HepG2 (cell line): ENCODE results near the gene UACA. TPM values are rescaled to one million over a fixed set of nuclear protein-coding genes. Genes with fewer than 3 reads are reported as not detected.
A peak's percentile ranks its signal among the peaks of the same experiment; 100 is the strongest.

Source experiments
- ESRRA ChIP-seq: sonication (generic); formaldehyde crosslinking; IDR thresholded peaks from 2 replicates; pipeline ENCODE4 v1.5.1; 2020; ENCODE audit warnings: mild to moderate bottlenecking, low read depth, missing genetic modification reagents
- ETV6 ChIP-seq: sonication (generic); formaldehyde crosslinking; conservative IDR thresholded peaks from 2 replicates; pipeline ENCODE4 v1.4.0; 2020; ENCODE audit warnings: missing genetic modification reagents
- NFE2 ChIP-seq: sonication (generic); formaldehyde crosslinking; IDR thresholded peaks from 2 replicates; pipeline ENCODE4 v1.4.0; 2020; ENCODE audit warnings: missing genetic modification reagents
- ONECUT2 ChIP-seq: sonication (generic); formaldehyde crosslinking; IDR thresholded peaks from 2 replicates; pipeline ENCODE4 v1.4.0; 2020; ENCODE audit warnings: missing genetic modification reagents
- REL ChIP-seq: sonication (generic); formaldehyde crosslinking; conservative IDR thresholded peaks from 2 replicates; pipeline ENCODE4 v1.8.0; 2022; ENCODE audit warnings: mild to moderate bottlenecking, missing genetic modification reagents, moderate library complexity
- WIZ ChIP-seq: sonication (generic); formaldehyde crosslinking; IDR thresholded peaks from 2 replicates; pipeline ENCODE4 v1.5.1; 2020; ENCODE audit warnings: mild to moderate bottlenecking, missing genetic modification reagents
- ZFY ChIP-seq: sonication (generic); formaldehyde crosslinking; IDR thresholded peaks from 2 replicates; pipeline ENCODE4 v1.4.0; 2020; ENCODE audit warnings: missing genetic modification reagents
- ZKSCAN8 ChIP-seq: IDR thresholded peaks from 2 replicates; pipeline ENCODE4 v1.6.1; 2016; ENCODE audit warnings: borderline replicate concordance, missing genetic modification reagents, missing compliant biosample characterization
- ZNF17 ChIP-seq: sonication (generic); formaldehyde crosslinking; IDR thresholded peaks from 2 replicates; pipeline ENCODE4 v1.5.0; 2020; ENCODE audit warnings: mild to moderate bottlenecking, missing genetic modification reagents
- ZNF331 ChIP-seq: sonication (generic); formaldehyde crosslinking; IDR thresholded peaks from 2 replicates; pipeline ENCODE4 v1.4.0; 2020; ENCODE audit warnings: missing genetic modification reagents
- polyA plus RNA-seq, 8 experiments: library from polyadenylated mRNA; depleted of rRNA in 3 of 8; stranded (reverse) in 7 of 8; unstranded in 1 of 8; fragments of >200 nt; fragmentation: Illumina TruSeq in 4 of 8; extraction: Trizol in 4 of 8; gene quantifications; 2 replicates each; pipeline versions ENCODE4 v1.2.1 to v1.2.3, GENCODE V29; 2011 to 2016; ENCODE audit warnings: low read depth in 4 of 8, missing spikeins in 1 of 8, mixed read lengths in 1 of 8; ENCODE audit not compliant: insufficient read depth in 1 of 8
- total RNA-seq, 5 experiments: library from RNA; depleted of rRNA; stranded (reverse); fragments of >200 nt; fragmentation: Illumina TruSeq; extraction: Trizol; gene quantifications; 2 replicates each; pipeline ENCODE4 v1.2.3, GENCODE V29; 2016; ENCODE audit warnings: low read depth in 1 of 5
- TF ChIP-seq, protein P1 (sequence below): sonication (generic); formaldehyde crosslinking; IDR thresholded peaks from 2 replicates; pipeline ENCODE4 v1.4.0; 2020; ENCODE audit warnings: missing genetic modification reagents
- TF ChIP-seq, protein P2 (sequence below): sonication (generic); formaldehyde crosslinking; IDR thresholded peaks from 2 replicates; pipeline ENCODE4 v1.5.0; 2020; ENCODE audit warnings: mild to moderate bottlenecking, missing genetic modification reagents, borderline replicate concordance
- TF ChIP-seq, protein P3 (sequence below): sonication (generic); formaldehyde crosslinking; IDR thresholded peaks from 2 replicates; pipeline ENCODE4 v1.4.0; 2020; ENCODE audit warnings: missing genetic modification reagents
- TF ChIP-seq, protein P4 (sequence below): sonication (generic); formaldehyde crosslinking; IDR thresholded peaks from 2 replicates; pipeline ENCODE4 v1.5.0; 2020; ENCODE audit warnings: mild to moderate bottlenecking, missing genetic modification reagents, borderline replicate concordance

The UACA gene
- total and polyA plus RNA-seq, 2 of the 13 experiments (the other 11 are each of a cell fraction or from before 2014, with no cell fraction given), result 17.8 to 39.2 TPM

DNA sequence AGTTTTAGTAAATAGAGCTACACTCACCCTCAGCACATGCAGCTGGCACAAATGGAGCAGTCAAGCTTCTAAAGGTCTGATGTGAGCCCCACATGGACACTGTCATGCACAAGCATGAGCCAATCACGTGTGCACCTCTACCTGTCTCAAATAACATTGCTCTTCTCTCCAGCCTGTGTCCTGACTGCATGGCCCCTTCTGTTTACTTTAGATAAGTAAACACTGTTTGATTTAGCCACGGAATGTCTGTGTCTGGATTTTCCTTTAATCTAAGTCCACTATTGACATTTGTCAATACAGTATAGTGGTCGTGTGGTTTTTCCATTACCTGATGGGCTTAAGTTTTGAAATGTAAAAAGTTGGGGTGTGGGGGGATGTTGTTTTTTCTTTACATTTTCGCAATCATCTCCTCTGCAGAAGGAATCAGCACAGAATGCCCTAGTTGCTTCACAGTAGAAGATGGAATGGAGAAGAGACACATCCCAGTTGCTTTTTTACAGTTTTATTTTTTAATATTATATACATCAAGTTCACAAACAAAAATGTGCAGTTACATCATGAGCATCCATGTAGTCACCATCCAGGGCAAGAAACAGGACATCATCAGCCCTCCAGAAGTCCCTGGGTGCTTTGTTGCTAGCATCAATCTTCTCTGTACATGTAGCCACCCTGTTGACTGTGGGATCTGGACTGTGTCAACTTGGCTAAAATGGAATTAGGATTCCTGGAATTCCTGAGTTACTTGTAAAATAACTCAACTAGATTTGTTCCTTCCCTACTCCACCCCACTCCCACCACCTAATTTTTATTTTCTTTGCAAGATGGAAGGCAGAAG lies 146.1 kb downstream of the UACA start (continued):
- TF ChIP-seq WIZ (CRISPR knock-in tag) (peak; percentile 72; the same call in 1 of the 2 replicates), ONECUT2 (CRISPR knock-in tag) (peak; percentile 72; the same call in 1 of the 2 replicates), NFE2 (CRISPR knock-in tag) (no peak), ZFY (CRISPR knock-in tag) (no peak), ESRRA (no peak), REL (CRISPR knock-in tag) (peak; percentile 48; the same call in 1 of the 2 replicates), ZKSCAN8 (CRISPR knock-in tag) (peak; percentile 92), ZNF17 (no peak), ETV6 (CRISPR knock-in tag) (no peak), ZNF331 (CRISPR knock-in tag) (peak; percentile 92; the same call in 1 of the 2 replicates)
- TF ChIP-seq, protein P1, sequence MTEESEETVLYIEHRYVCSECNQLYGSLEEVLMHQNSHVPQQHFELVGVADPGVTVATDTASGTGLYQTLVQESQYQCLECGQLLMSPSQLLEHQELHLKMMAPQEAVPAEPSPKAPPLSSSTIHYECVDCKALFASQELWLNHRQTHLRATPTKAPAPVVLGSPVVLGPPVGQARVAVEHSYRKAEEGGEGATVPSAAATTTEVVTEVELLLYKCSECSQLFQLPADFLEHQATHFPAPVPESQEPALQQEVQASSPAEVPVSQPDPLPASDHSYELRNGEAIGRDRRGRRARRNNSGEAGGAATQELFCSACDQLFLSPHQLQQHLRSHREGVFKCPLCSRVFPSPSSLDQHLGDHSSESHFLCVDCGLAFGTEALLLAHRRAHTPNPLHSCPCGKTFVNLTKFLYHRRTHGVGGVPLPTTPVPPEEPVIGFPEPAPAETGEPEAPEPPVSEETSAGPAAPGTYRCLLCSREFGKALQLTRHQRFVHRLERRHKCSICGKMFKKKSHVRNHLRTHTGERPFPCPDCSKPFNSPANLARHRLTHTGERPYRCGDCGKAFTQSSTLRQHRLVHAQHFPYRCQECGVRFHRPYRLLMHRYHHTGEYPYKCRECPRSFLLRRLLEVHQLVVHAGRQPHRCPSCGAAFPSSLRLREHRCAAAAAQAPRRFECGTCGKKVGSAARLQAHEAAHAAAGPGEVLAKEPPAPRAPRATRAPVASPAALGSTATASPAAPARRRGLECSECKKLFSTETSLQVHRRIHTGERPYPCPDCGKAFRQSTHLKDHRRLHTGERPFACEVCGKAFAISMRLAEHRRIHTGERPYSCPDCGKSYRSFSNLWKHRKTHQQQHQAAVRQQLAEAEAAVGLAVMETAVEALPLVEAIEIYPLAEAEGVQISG (CRISPR knock-in tag), result peak; percentile 74
- TF ChIP-seq, protein P2, sequence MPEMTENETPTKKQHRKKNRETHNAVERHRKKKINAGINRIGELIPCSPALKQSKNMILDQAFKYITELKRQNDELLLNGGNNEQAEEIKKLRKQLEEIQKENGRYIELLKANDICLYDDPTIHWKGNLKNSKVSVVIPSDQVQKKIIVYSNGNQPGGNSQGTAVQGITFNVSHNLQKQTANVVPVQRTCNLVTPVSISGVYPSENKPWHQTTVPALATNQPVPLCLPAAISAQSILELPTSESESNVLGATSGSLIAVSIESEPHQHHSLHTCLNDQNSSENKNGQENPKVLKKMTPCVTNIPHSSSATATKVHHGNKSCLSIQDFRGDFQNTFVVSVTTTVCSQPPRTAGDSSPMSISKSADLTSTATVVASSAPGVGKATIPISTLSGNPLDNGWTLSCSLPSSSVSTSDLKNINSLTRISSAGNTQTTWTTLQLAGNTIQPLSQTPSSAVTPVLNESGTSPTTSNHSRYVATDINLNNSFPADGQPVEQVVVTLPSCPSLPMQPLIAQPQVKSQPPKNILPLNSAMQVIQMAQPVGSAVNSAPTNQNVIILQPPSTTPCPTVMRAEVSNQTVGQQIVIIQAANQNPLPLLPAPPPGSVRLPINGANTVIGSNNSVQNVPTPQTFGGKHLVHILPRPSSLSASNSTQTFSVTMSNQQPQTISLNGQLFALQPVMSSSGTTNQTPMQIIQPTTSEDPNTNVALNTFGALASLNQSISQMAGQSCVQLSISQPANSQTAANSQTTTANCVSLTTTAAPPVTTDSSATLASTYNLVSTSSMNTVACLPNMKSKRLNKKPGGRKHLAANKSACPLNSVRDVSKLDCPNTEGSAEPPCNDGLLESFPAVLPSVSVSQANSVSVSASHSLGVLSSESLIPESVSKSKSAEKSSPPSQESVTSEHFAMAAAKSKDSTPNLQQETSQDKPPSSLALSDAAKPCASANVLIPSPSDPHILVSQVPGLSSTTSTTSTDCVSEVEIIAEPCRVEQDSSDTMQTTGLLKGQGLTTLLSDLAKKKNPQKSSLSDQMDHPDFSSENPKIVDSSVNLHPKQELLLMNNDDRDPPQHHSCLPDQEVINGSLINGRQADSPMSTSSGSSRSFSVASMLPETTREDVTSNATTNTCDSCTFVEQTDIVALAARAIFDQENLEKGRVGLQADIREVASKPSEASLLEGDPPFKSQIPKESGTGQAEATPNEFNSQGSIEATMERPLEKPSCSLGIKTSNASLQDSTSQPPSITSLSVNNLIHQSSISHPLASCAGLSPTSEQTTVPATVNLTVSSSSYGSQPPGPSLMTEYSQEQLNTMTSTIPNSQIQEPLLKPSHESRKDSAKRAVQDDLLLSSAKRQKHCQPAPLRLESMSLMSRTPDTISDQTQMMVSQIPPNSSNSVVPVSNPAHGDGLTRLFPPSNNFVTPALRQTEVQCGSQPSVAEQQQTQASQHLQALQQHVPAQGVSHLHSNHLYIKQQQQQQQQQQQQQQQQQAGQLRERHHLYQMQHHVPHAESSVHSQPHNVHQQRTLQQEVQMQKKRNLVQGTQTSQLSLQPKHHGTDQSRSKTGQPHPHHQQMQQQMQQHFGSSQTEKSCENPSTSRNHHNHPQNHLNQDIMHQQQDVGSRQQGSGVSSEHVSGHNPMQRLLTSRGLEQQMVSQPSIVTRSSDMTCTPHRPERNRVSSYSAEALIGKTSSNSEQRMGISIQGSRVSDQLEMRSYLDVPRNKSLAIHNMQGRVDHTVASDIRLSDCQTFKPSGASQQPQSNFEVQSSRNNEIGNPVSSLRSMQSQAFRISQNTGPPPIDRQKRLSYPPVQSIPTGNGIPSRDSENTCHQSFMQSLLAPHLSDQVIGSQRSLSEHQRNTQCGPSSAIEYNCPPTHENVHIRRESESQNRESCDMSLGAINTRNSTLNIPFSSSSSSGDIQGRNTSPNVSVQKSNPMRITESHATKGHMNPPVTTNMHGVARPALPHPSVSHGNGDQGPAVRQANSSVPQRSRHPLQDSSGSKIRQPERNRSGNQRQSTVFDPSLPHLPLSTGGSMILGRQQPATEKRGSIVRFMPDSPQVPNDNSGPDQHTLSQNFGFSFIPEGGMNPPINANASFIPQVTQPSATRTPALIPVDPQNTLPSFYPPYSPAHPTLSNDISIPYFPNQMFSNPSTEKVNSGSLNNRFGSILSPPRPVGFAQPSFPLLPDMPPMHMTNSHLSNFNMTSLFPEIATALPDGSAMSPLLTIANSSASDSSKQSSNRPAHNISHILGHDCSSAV (CRISPR knock-in tag), result no peak
- TF ChIP-seq, protein P3, sequence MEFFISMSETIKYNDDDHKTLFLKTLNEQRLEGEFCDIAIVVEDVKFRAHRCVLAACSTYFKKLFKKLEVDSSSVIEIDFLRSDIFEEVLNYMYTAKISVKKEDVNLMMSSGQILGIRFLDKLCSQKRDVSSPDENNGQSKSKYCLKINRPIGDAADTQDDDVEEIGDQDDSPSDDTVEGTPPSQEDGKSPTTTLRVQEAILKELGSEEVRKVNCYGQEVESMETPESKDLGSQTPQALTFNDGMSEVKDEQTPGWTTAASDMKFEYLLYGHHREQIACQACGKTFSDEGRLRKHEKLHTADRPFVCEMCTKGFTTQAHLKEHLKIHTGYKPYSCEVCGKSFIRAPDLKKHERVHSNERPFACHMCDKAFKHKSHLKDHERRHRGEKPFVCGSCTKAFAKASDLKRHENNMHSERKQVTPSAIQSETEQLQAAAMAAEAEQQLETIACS (CRISPR knock-in tag), result no peak
- TF ChIP-seq, protein P4, sequence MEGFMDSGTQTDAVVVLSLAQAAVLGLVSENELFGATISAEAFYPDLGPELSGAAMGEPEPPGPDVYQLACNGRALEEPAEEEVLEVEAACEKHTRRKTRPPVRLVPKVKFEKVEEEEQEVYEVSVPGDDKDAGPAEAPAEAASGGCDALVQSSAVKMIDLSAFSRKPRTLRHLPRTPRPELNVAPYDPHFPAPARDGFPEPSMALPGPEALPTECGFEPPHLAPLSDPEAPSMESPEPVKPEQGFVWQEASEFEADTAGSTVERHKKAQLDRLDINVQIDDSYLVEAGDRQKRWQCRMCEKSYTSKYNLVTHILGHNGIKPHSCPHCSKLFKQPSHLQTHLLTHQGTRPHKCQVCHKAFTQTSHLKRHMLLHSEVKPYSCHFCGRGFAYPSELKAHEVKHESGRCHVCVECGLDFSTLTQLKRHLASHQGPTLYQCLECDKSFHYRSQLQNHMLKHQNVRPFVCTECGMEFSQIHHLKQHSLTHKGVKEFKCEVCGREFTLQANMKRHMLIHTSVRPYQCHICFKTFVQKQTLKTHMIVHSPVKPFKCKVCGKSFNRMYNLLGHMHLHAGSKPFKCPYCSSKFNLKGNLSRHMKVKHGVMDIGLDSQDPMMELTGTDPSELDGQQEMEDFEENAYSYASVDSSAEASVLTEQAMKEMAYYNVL (CRISPR knock-in tag), result peak; percentile 83; the same call in 1 of the 2 replicates
